A375 (cell line): ENCODE measurements around the gene SLBP. TPM values are rescaled to one million over a fixed set of nuclear protein-coding genes. Genes with fewer than 3 reads are reported as not detected.

Experiments used
- small RNA-seq: library from RNA; depleted of rRNA; stranded (forward); fragments of <200 nt; gene quantifications from one replicate; pipeline ENCODE3, GENCODE V24; 2014
- total RNA-seq: library from RNA; depleted of rRNA; stranded (reverse); fragments of >200 nt; shearing (Covaris generic); gene quantifications from 2 replicates; pipeline ENCODE4 v1.2.3, GENCODE V29; 2014; rRNA removed

The SLBP gene
- 117 and 120 TPM in 2 replicates for total RNA-seq

GRCh38 chr4:1712216-1713002, at the start of gene SLBP:
Gene SLBP (minus strand): TSS chr4:1712319. CDS start chr4:1712188, 131 bp downstream.

DNA sequence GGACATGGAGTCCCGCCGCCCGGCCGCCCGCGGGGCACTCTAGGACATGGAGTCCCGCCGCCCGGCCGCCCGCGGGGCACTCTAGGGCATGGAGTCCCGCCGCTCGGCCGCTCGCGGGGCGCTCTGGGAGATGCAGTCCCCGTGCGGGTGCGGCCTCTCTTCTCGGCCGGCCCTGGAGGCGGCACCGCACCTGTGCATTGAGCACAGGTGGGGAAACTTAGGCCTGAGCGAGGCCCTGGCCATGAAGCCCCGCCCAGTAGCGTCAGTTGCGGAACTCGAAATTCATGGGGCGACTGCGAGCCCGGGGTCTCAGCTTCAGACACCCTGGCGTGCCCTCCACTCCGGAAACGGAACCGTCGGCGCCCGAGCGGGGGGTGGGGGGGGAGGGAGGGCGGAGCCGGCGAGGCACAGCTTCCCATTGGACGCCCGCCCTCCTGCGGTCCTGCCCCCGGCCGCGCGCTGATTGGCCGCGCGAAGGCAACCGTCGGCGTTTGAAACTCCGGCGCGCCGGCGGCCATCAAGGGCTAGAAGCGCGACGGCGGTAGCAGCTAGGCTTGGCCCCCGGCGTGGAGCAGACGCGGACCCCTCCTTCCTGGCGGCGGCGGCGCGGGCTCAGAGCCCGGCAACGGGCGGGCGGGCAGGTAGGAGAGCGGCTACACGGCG, 9.0 kb upstream of the SLBP start, which contains the start of the genes TACC3 and TMEM129:
TSS of gene TACC3 (plus strand) at position 519 of the 663 bp plus-strand sequence. CDS start 1,901 bp downstream, outside the sequence.
TSS of gene TMEM129 (minus strand) at position 321 of the 663 bp plus-strand sequence. CDS start 486 bp downstream, outside the sequence.

DNA sequence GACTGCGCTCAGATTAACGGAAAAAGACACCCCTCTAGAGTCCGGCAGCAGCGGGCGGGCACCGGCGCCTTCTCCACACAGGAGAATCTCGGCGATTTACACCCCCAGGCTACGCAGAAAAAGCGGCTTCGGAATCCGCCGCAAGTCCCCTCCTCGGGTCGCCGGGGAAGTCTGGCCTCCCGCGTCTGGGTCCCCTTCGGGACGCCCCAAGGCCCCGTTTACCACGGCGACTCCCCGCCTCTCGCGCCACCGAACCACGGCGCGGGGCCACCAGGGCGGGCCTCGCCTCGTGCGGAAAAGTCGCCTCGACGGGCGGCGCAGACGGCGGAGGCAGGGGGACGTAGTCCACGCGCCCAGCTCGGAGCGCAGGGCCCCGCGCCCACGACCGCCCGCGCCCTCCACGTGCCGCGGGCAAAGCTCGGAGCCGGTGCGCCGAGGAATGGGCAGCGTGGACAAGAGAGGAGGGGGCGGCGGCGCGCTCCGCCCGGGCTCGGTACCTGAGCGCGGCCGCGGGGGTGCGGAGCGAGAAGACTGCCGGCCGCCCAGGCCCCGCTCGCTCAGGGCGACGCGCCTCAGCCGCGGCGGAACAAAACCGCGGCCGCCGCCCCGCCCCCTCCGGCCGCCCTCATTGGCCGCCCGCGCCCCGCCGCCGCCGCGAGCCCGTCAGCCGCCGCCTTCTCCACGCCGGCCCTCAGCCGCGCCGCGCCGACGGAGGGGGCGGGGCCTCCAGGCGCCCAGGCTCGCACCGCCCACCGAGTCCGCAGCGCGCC, 28.2 kb downstream of the SLBP start, which contains the start of gene FAM53A:
TSS of gene FAM53A (minus strand) at position 578 of the 770 bp plus-strand sequence. CDS start 15,572 bp downstream, outside the sequence.

Small RNA genes lying within 50 kb of the gene (small RNA-seq; reads per million reads assigned to genes)
- gene RF00019 = not detected

Other genes starting within 250 kb of the SLBP start
- gene FAM53A, start 28.0 kb downstream of the SLBP start, total RNA-seq = 3.2 and 5.8 TPM in 2 replicates
- gene TMEM129, start 9.0 kb upstream of the SLBP start, total RNA-seq = 41.4 and 51.4 TPM in 2 replicates
- 39.3 and 41.1 TPM in 2 replicates for gene TACC3, start 9.2 kb upstream of the SLBP start, total RNA-seq
- gene FGFR3, start 81.0 kb upstream of the SLBP start, total RNA-seq = 2.8 and 3.1 TPM in 2 replicates
- gene LETM1, start 143.8 kb upstream of the SLBP start, total RNA-seq = 112 and 114 TPM in 2 replicates
- 74.6 and 84.9 TPM in 2 replicates for gene NSD2, start 159.1 kb upstream of the SLBP start, total RNA-seq